H1 (cell line): ENCODE measurements around the gene RRAD. TPM values are rescaled to one million over a fixed set of nuclear protein-coding genes. Genes with fewer than 3 reads are reported as not detected.

ENCODE experiments used
- ASH2L ChIP-seq: fragments of 200-600, 300-600 bp; sonication (generic); IDR thresholded peaks from one replicate; pipeline ENCODE4 v1.7.1; 2017; ENCODE audit warnings: low read length
- BRCA1 ChIP-seq: IDR thresholded peaks from 2 replicates; pipeline ENCODE4 v1.6.1; 2012; ENCODE audit warnings: low read depth, low read length, improper control_type of control experiment
- CBX5 ChIP-seq: fragments of 300-800, 300-1000 bp; sonication (generic); IDR thresholded peaks from 2 replicates; pipeline ENCODE4 v1.7.1; 2016; ENCODE audit warnings: antibody characterized with exemption, low read length, low read depth
- CBX8 ChIP-seq: fragments of 300-800, 300-1000 bp; sonication (generic); IDR thresholded peaks from 2 replicates; pipeline ENCODE4 v1.7.1; 2016; ENCODE audit warnings: low read depth, low read length, borderline replicate concordance
- FOSL1 ChIP-seq: IDR thresholded peaks from 2 replicates; pipeline ENCODE4 v1.6.1; 2011; ENCODE audit warnings: mild to moderate bottlenecking, low read depth, low read length, moderate library complexity; ENCODE audit not compliant: insufficient read depth
- HDAC2 ChIP-seq, 2 experiments: fragments of 300-600 bp in 1 of 2; sonication (generic) in 1 of 2; IDR thresholded peaks; 2 replicates each; pipeline ENCODE4 v1.6.1; 2011 to 2012; ENCODE audit warnings: low read depth in 2 of 2, low read length in 2 of 2, mild to moderate bottlenecking in 2 of 2, moderate library complexity in 2 of 2, borderline replicate concordance in 1 of 2, inconsistent platforms in 1 of 2
- KDM1A ChIP-seq: fragments of 200-600, 300-600 bp; sonication (generic); IDR thresholded peaks from 2 replicates; pipeline ENCODE4 v1.7.1; 2016; ENCODE audit warnings: mild to moderate bottlenecking, low read length, borderline replicate concordance
- KDM4A ChIP-seq: IDR thresholded peaks from one replicate; pipeline ENCODE4 v1.7.1; 2012; ENCODE audit warnings: low read depth, mild to moderate bottlenecking, moderate library complexity, low read length, inconsistent platforms; ENCODE audit not compliant: severe bottlenecking
- POLR2A ChIP-seq, 2 experiments: IDR thresholded peaks; 1 replicate in 1 of 2; 2 replicates in 1 of 2; pipeline ENCODE4 v1.6.1; 2011; ENCODE audit warnings: low read depth in 2 of 2, low read length in 2 of 2, mild to moderate bottlenecking in 2 of 2; ENCODE audit errors: control extremely low read depth in 1 of 2
- RBBP5 ChIP-seq: IDR thresholded peaks from 2 replicates; pipeline ENCODE4 v1.7.1; 2012; ENCODE audit warnings: low read depth, mild to moderate bottlenecking, inconsistent platforms, low read length, moderate library complexity, borderline replicate concordance
- RNF2 ChIP-seq: fragments of 200-900, 300-1000 bp; sonication (generic); IDR thresholded peaks from 2 replicates; pipeline ENCODE4 v1.7.1; 2016; ENCODE audit warnings: borderline replicate concordance, low read depth, mild to moderate bottlenecking, antibody characterized with exemption, low read length; ENCODE audit not compliant: poor library complexity, severe bottlenecking; ENCODE audit errors: missing control alignments
- RXRA ChIP-seq: IDR thresholded peaks from 2 replicates; pipeline ENCODE4 v1.6.1; 2011; ENCODE audit warnings: low read depth, mild to moderate bottlenecking, low read length, moderate library complexity; ENCODE audit not compliant: insufficient read depth
- SIRT6 ChIP-seq: IDR thresholded peaks from one replicate; pipeline ENCODE4 v1.7.1; 2012; ENCODE audit warnings: low read length, inconsistent platforms
- SUZ12 ChIP-seq: fragments of 200-600 bp; sonication (generic); IDR thresholded peaks from 2 replicates; pipeline ENCODE4 v1.6.1; 2012; ENCODE audit warnings: mild to moderate bottlenecking, inconsistent platforms, low read length, moderate library complexity, mixed read lengths
- TAF1 ChIP-seq: IDR thresholded peaks from 2 replicates; pipeline ENCODE4 v1.6.1; 2011; ENCODE audit warnings: mild to moderate bottlenecking, low read depth, low read length
- TAF7 ChIP-seq: optimal IDR thresholded peaks from 2 replicates; pipeline ENCODE3; 2011; ENCODE audit warnings: low read depth, mild to moderate bottlenecking, inconsistent platforms, low read length, moderate library complexity, borderline replicate concordance
- TBP ChIP-seq: IDR thresholded peaks from 2 replicates; pipeline ENCODE4 v1.6.1; 2011; ENCODE audit warnings: low read depth, low read length, improper control_type of control experiment
- TCF12 ChIP-seq: IDR thresholded peaks from 2 replicates; pipeline ENCODE4 v1.6.1; 2011; ENCODE audit warnings: low read depth, mild to moderate bottlenecking, low read length
- ZNF274 ChIP-seq: IDR thresholded peaks from 2 replicates; pipeline ENCODE4 v1.7.0; 2012; ENCODE audit warnings: low read length, borderline replicate concordance; ENCODE audit errors: extremely low read depth
- polyA plus RNA-seq, 7 experiments: library from polyadenylated mRNA; depleted of rRNA in 3 of 7; stranded (reverse) in 5 of 7; unstranded in 2 of 7; fragments of >200 nt in 5 of 7; fragments of 200-250 nt in 2 of 7; gene quantifications; 1 replicate in 5 of 7; 2 replicates in 1 of 7; 4 replicates in 1 of 7; pipeline versions ENCODE4 v1.2.1 to v1.2.3, GENCODE V29; 2011 to 2013; ENCODE audit warnings: missing spikeins in 2 of 7, mixed read lengths in 2 of 7
- total RNA-seq: library from RNA; stranded (reverse); fragmentation: NEBNext Ultra II Directional; extraction: Animal tissue kit (Norgen Biotek cat#: 25700); gene quantifications from 2 replicates; pipeline ENCODE4 v1.2.1, GENCODE V29; 2021
- TF ChIP-seq, protein P1 (sequence below): IDR thresholded peaks from 2 replicates; pipeline ENCODE4 v1.6.1; 2012; ENCODE audit warnings: inconsistent platforms
- TF ChIP-seq, protein P2 (sequence below), 3 experiments: IDR thresholded peaks; 1 replicate in 2 of 3; 2 replicates in 1 of 3; pipeline versions ENCODE4 v1.5.1 to v1.6.1; 2011; ENCODE audit warnings: low read length in 3 of 3, mild to moderate bottlenecking in 3 of 3, inconsistent platforms in 2 of 3, low read depth in 1 of 3, moderate library complexity in 1 of 3; ENCODE audit not compliant: insufficient read depth in 1 of 3; ENCODE audit errors: control extremely low read depth in 1 of 3

Gene RRAD
- total and polyA plus RNA-seq, 2 of the 8 experiments (the other 6 are each of a cell fraction or from before 2014, with no cell fraction given) = 0.17 TPM; not detected in 1

DNA sequence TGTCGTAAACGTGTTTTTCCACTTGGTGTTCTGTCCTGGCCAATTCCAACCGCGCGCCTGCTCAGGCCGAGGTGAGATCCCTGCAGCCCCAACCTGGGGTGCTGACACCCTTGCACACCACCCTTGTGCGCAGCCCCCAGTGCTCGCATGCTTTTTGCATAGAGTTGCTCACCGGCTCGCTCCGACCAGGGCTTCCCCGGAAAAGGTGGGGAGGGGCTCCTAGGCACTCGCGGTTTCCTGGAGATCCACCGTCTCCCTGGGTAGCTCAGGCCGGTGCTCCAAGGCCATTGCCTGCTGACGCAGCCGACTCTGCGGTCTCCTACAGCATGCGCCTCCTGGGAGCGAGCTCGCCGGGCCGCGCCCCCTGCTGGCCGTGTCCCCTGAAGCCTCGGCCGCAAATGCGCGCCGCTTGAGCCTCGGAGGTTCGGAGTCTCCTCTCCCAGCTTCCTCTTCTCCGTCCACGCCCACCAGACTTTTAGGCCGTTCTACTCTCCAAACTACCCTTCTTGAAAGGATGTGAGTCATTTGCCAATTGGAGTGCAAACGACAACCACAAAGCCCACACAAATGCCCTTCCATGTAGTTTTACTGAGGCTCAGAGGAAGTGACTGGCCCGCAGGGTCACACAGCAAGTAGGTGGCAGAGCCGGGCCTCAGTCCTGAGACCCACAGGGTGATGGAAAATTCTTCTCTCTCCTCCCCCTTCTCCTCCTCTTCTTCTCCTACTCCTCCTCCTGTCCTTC lies 52.2 kb downstream of the RRAD start (continued):
- TF ChIP-seq RXRA (no peak), ZNF274 (no peak), KDM4A (no peak), BRCA1 (no peak), TAF1 (peak; percentile 64; the same call in 1 of the 2 replicates), SIRT6 (no peak), CBX8 (no peak), FOSL1 (no peak), ASH2L (peak; percentile 67), TAF7 (peak; percentile 43), TBP (peak; percentile 23; the same call in 1 of the 2 replicates), POLR2A (IDR thresholded peaks at IDR 0.05; ENCODE audit: control extremely low read depth in 1 of 2, low read depth in 2 of 2, low read length in 2 of 2) (peak in 1 of 2 experiments; percentile 58; a peak in 1 of 3 replicates), RNF2 (no peak), HDAC2 (IDR thresholded peaks at IDR 0.05; ENCODE audit: borderline replicate concordance in 1 of 2, low read depth in 2 of 2, low read length in 2 of 2) (no peak), KDM1A (peak; percentile 67; the same call in 1 of the 2 replicates), RBBP5 (no peak; the same call in 1 of the 2 replicates), SUZ12 (no peak), TCF12 (no peak), CBX5 (no peak)
- TF ChIP-seq, protein P1, sequence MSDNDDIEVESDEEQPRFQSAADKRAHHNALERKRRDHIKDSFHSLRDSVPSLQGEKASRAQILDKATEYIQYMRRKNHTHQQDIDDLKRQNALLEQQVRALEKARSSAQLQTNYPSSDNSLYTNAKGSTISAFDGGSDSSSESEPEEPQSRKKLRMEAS = peak; percentile 91
- TF ChIP-seq, protein P2, sequence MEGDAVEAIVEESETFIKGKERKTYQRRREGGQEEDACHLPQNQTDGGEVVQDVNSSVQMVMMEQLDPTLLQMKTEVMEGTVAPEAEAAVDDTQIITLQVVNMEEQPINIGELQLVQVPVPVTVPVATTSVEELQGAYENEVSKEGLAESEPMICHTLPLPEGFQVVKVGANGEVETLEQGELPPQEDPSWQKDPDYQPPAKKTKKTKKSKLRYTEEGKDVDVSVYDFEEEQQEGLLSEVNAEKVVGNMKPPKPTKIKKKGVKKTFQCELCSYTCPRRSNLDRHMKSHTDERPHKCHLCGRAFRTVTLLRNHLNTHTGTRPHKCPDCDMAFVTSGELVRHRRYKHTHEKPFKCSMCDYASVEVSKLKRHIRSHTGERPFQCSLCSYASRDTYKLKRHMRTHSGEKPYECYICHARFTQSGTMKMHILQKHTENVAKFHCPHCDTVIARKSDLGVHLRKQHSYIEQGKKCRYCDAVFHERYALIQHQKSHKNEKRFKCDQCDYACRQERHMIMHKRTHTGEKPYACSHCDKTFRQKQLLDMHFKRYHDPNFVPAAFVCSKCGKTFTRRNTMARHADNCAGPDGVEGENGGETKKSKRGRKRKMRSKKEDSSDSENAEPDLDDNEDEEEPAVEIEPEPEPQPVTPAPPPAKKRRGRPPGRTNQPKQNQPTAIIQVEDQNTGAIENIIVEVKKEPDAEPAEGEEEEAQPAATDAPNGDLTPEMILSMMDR (IDR thresholded peaks at IDR 0.05; ENCODE audit: control extremely low read depth in 1 of 3, insufficient read depth in 1 of 3, low read depth in 1 of 3, low read length in 3 of 3) = peak; percentile 76 to 89 (median 88)
